Subcutaneous adipose tissue (tissue), 4 donors: ENCODE data around the gene ARPIN. TPM values are rescaled to one million over a fixed set of nuclear protein-coding genes. Genes with fewer than 3 reads are reported as not detected.

ENCODE experiments used
- total RNA-seq, 4 donors: library from RNA; depleted of rRNA; stranded (reverse); fragments of >200 nt; gene quantifications; one replicate each; pipeline ENCODE4 v1.1.0, GENCODE V29; 2016
- TF ChIP-seq, protein P1 (sequence below): fragments of 450-650 bp; IDR thresholded peaks from one replicate; pipeline ENCODE4 v1.5.1; 2016; ENCODE audit warnings: low read depth, mild to moderate bottlenecking, control low read depth, antibody characterized with exemption, moderate library complexity

The ARPIN gene
- total RNA-seq, 4 donors from 2014 or later: 11.3 to 39.7 (median 20.1) TPM

DNA sequence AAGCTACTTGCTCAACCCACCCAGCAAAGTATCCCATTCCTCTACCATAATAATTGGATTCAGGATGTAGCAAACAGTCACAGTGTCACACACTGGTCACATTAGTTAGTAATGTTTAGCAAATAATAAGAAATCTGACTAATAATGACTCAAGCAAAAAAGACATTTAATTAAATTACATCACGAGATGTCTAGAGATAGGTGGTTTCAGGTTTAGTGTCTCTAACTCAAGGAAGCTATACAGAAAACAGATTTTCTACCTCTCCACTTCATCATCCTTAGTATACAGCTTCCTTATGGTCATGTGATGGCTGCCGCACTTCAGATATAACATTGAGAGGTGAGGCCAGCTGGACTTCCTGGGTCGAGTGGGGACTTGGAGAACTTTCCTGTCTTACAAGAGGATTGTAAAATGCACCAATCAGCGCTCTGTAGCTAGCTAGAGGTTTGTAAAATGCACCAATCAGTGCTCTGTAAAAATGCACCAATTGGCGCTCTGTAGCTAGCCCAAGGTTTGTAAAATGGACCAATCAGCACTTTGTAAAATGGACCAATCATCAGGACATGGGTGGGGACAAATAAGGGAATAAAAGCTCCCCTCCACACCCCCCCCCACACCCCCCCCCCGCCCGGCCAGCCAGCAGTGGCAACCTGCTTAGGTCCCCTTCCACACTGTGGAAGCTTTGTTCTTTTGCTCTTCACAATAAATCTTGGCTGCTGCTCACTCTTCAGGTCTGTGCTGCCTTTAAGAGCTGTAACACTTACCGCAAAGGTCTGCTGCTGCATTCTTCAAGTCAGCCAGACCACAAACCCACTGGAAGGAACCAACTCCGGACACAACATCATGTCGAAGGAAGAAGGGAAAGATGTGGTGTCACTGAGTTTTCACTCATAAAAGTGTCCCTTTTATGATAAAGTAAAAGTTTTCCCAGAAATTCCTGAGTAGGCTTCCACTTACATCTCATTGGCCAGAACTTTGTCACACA lies 24.9 kb upstream of the ARPIN start:
- TF ChIP-seq, protein P1, sequence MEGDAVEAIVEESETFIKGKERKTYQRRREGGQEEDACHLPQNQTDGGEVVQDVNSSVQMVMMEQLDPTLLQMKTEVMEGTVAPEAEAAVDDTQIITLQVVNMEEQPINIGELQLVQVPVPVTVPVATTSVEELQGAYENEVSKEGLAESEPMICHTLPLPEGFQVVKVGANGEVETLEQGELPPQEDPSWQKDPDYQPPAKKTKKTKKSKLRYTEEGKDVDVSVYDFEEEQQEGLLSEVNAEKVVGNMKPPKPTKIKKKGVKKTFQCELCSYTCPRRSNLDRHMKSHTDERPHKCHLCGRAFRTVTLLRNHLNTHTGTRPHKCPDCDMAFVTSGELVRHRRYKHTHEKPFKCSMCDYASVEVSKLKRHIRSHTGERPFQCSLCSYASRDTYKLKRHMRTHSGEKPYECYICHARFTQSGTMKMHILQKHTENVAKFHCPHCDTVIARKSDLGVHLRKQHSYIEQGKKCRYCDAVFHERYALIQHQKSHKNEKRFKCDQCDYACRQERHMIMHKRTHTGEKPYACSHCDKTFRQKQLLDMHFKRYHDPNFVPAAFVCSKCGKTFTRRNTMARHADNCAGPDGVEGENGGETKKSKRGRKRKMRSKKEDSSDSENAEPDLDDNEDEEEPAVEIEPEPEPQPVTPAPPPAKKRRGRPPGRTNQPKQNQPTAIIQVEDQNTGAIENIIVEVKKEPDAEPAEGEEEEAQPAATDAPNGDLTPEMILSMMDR: no peak

DNA sequence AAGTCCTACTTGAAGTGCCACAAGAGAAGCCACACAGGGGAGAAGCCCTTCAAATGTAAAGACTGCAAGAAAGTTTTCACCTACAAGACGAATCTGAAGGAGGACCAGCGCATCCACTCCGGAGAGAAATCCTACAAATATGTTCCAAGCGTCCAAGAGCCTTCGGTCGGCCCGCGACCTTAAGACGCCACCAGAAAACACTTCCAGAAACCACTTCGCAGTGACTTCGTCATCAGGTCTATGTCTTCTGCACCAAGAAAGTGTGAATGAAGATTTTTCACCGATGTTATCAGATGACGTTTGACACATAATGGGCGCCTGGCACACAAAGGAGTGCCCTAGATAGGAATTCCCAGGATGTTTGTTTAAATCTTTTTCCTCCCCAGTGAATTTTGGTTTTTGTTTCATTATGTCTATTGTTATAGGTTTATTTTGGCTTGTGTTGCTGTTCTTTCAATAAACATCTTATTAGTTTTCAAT lies 24.1 kb upstream of the ARPIN start:
- TF ChIP-seq, protein P1: no peak

DNA sequence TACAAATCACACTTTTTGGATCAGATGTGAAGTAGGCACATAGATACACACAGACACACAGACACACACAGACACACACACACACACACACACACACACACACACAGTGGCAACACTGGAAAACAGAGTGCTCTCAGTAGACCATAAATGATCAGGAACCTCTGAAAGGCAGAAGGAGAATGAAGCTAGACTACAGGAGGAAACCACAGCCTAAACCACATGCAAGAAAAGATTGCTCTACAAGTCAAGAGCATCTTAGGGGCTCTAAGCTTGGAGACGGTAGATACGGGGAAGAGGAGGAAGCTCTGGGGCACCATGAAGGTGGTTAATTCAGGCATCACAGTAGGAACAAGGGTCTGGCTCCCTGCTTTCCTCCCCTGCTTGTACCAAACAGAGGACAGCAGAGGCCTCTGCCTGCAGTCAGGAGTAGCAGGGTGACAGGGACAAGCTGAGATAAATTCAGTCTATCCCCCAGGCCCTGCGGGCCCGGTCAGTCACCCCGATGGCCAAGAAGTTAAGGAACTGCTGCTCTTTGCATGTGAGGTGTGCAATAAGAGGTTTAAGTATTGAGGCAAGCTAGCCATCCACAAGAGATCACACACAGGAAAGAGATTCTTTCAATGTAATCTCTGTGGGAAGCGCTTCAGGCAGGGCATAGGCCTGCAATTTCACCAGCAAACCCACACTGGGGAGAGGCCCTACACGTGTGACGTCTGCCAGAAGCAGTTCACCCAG lies 23.5 kb upstream of the ARPIN start:
- TF ChIP-seq, protein P1: no peak

DNA sequence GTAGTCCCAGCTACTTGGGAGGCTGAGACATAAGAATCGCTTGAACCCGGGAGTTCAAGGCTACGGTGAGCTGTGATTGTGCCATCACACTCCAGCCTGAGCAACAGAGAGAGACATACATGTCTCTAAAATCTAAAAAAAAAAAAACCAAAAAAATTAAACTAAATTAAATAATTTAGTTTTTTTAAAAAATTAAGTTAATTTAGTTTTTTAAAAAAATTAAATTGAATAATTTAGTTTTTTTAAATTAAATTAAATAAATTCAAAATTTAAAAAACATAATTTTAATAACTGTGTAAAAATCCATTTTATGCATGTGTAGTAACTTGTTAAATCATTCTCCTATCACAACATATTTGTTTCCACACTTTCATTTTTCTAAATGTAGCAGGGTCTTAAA lies 20.1 kb upstream of the ARPIN start:
- TF ChIP-seq, protein P1: no peak

DNA sequence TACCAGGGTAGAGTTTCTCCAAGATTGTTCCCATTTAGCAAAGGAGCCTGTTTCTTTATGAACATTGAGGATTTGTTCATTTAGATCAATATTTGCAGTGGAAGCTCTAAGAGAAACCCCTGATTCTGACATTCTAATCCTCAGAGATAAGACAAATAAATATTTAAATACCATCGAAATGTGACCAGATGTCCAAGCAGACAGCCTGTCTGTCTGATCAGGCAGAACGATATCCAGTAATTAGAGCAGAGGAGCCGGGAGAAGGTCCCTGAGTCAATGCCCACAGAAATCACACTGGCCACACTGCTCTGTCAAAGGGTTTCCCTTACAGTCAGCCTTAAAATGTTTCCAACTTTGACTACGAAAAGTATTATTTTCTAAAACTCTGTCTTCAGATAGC lies 15.7 kb upstream of the ARPIN start:
- TF ChIP-seq, protein P1: no peak

DNA sequence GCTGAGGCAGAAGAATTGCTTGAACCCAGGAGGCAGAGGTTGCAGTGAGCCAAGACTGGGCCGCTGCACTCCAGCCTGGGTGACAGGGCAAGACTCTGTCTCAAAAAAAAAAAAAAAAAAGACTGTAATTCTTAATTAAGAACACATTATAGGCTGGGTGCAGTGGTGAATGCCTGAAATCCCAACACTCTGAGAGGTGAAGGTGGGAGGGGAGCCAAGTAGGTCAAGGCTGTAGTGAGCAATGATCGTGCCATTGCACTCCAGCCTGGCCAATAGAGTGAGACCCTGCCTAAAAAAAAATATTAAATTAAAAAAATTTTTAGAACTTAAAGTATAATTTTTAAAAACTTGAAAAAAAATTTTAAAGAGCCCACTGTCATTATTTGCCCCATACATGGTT lies 13.4 kb upstream of the ARPIN start:
- TF ChIP-seq, protein P1: no peak
